SK-N-SH treated with all-trans-retinoic acid at 6 μM for 48 hours (cell line): ENCODE data around the gene CD19.

Experiments
- ARNTL ChIP-seq: fragments of 450-650 bp; formaldehyde crosslinking; IDR thresholded peaks from 2 replicates; pipeline ENCODE4 v1.5.0; 2020; ENCODE audit warnings: low read depth, mild to moderate bottlenecking, moderate library complexity, borderline replicate concordance
- CSDC2 ChIP-seq: fragments of 250-450 bp; sonication (Bioruptor Pico); IDR thresholded peaks from 2 replicates; pipeline ENCODE4 v1.5.0; 2020; ENCODE audit warnings: mild to moderate bottlenecking, moderate library complexity
- GLIS3 ChIP-seq: fragments of 250-450 bp; sonication (Bioruptor Pico); IDR thresholded peaks from 2 replicates; pipeline ENCODE4 v1.5.0; 2020; ENCODE audit warnings: mild to moderate bottlenecking, moderate library complexity
- OSR1 ChIP-seq: fragments of 250-450 bp; sonication (Bioruptor Pico); IDR thresholded peaks from 2 replicates; pipeline ENCODE4 v1.8.0; 2022; ENCODE audit warnings: moderate library complexity, mild to moderate bottlenecking, inconsistent platforms
- PPARA ChIP-seq: fragments of 250-450 bp; sonication (Bioruptor Pico); IDR thresholded peaks from 2 replicates; pipeline ENCODE4 v1.5.0; 2020; ENCODE audit warnings: mild to moderate bottlenecking, borderline replicate concordance
- SNAI2 ChIP-seq: fragments of 250-450 bp; sonication (Bioruptor Pico); IDR thresholded peaks from 2 replicates; pipeline ENCODE4 v1.5.0; 2020; ENCODE audit warnings: mild to moderate bottlenecking, moderate library complexity
- TCF4 ChIP-seq: fragments of 250-450 bp; sonication (Bioruptor Pico); IDR thresholded peaks from 2 replicates; pipeline ENCODE4 v1.8.0; 2021; ENCODE audit warnings: mild to moderate bottlenecking, moderate library complexity, borderline replicate concordance
- TOX ChIP-seq: fragments of 250-450 bp; sonication (Bioruptor Pico); IDR thresholded peaks from 2 replicates; pipeline ENCODE4 v1.8.0; 2021; ENCODE audit warnings: mild to moderate bottlenecking, moderate library complexity, borderline replicate concordance
- ZFP3 ChIP-seq: fragments of 250-450 bp; sonication (Bioruptor Pico); IDR thresholded peaks from 2 replicates; pipeline ENCODE4 v1.5.0; 2020; ENCODE audit warnings: mild to moderate bottlenecking, moderate library complexity
- ZFP30 ChIP-seq: fragments of 450-650 bp; formaldehyde crosslinking; IDR thresholded peaks from 2 replicates; pipeline ENCODE4 v1.5.0; 2022; ENCODE audit warnings: mild to moderate bottlenecking, moderate library complexity
- ZNF70 ChIP-seq: fragments of 450-650 bp; formaldehyde crosslinking; IDR thresholded peaks from 2 replicates; pipeline ENCODE4 v1.5.0; 2020; ENCODE audit warnings: mild to moderate bottlenecking, moderate library complexity
- TF ChIP-seq, protein P1 (sequence below): fragments of 250-450 bp; sonication (Bioruptor Pico); IDR thresholded peaks from 2 replicates; pipeline ENCODE4 v1.8.0; 2020; ENCODE audit warnings: mild to moderate bottlenecking, moderate library complexity, borderline replicate concordance
- TF ChIP-seq, protein P2 (sequence below): fragments of 250-450 bp; sonication (Bioruptor Pico); IDR thresholded peaks from 2 replicates; pipeline ENCODE4 v1.5.1; 2021; ENCODE audit warnings: mild to moderate bottlenecking, moderate library complexity

DNA sequence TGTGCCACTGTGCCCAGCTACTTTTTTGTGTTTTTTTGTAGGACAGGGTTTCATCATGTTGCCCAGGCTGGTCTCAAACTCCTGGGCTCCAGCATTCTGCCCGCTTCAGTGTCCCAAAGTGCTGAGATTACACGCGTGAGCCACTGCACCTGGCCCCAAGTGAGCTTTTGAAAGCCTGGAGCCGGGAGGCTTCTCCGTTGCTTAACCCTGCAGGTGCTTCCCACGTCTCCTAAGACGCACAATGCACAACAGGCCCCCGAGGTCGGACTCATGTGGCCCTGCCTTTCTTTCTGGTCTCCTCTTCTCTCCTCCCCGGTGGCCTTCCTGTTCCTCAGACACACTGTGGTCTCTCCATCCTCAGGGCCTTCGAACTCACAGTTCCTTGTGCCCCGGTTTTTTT, 19.2 kb upstream of the CD19 start:
- TF ChIP-seq SNAI2 (CRISPR knock-in tag) (no peak), ZFP3 (no peak), ARNTL (CRISPR knock-in tag) (no peak), OSR1 (CRISPR knock-in tag) (no peak), PPARA (no peak), GLIS3 (no peak), ZFP30 (CRISPR knock-in tag) (no peak), TCF4 (no peak), TOX (CRISPR knock-in tag) (no peak), ZNF70 (CRISPR knock-in tag) (no peak), CSDC2 (CRISPR knock-in tag) (no peak)
- TF ChIP-seq, protein P1, sequence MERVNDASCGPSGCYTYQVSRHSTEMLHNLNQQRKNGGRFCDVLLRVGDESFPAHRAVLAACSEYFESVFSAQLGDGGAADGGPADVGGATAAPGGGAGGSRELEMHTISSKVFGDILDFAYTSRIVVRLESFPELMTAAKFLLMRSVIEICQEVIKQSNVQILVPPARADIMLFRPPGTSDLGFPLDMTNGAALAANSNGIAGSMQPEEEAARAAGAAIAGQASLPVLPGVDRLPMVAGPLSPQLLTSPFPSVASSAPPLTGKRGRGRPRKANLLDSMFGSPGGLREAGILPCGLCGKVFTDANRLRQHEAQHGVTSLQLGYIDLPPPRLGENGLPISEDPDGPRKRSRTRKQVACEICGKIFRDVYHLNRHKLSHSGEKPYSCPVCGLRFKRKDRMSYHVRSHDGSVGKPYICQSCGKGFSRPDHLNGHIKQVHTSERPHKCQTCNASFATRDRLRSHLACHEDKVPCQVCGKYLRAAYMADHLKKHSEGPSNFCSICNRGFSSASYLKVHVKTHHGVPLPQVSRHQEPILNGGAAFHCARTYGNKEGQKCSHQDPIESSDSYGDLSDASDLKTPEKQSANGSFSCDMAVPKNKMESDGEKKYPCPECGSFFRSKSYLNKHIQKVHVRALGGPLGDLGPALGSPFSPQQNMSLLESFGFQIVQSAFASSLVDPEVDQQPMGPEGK (CRISPR knock-in tag), result no peak
- TF ChIP-seq, protein P2, sequence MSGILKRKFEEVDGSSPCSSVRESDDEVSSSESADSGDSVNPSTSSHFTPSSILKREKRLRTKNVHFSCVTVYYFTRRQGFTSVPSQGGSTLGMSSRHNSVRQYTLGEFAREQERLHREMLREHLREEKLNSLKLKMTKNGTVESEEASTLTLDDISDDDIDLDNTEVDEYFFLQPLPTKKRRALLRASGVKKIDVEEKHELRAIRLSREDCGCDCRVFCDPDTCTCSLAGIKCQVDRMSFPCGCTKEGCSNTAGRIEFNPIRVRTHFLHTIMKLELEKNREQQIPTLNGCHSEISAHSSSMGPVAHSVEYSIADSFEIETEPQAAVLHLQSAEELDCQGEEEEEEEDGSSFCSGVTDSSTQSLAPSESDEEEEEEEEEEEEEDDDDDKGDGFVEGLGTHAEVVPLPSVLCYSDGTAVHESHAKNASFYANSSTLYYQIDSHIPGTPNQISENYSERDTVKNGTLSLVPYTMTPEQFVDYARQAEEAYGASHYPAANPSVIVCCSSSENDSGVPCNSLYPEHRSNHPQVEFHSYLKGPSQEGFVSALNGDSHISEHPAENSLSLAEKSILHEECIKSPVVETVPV (CRISPR knock-in tag), result no peak
